B cell (primary cell): ENCODE results near the gene PHLDB2. TPM values are rescaled to one million over a fixed set of nuclear protein-coding genes. Genes with fewer than 3 reads are reported as not detected.

ENCODE experiments used
- ATAC-seq: fragments of 200-7000 bp; cut with Tn5 transposase; one replicate; pipeline ENCODE4 v1.10.0; 2021; ENCODE audit warnings: low read depth, mild to moderate bottlenecking, moderate number of reproducible peaks, moderate library complexity
- CTCF ChIA-PET: fragments of 350-600 bp; sonication (Branson Sonifier 250); formaldehyde crosslinking; loops from one replicate; lab custom pipeline; 2021; ENCODE audit warnings: antibody characterized with exemption, inconsistent platforms; lab: Charles Lee
- POLR2A ChIA-PET: fragments of 350-600 bp; sonication (Branson Sonifier 250); formaldehyde crosslinking; loops from one replicate; lab custom pipeline; 2021; ENCODE audit warnings: antibody characterized with exemption; lab: Charles Lee
- DNase-seq: peaks from one replicate; pipeline ENCODE4 v3.0.0; 2013
- H2AFZ ChIP-seq: 2 replicates; pipeline ENCODE4 v1.6.1; 2012; ENCODE audit warnings: mild to moderate bottlenecking, low read depth, low read length; ENCODE audit not compliant: insufficient read depth, poor library complexity, severe bottlenecking
- H3K27ac ChIP-seq, 2 donors: 1 replicate in 1 of 2; 2 replicates in 1 of 2; pipeline ENCODE4 v1.5.1; 2012 to 2013; ENCODE audit warnings: low read length in 2 of 2, mild to moderate bottlenecking in 2 of 2, moderate library complexity in 1 of 2
- H3K27me3 ChIP-seq, 4 experiments: fragments of 200-600 bp in 1 of 4; sonication (generic) in 1 of 4; replicated peaks in 1 of 4; 1 replicate in 2 of 4; 2 replicates in 2 of 4; pipeline versions ENCODE4 v1.6.1 to v1.7.0; 2013 to 2016; ENCODE audit warnings: low read length in 3 of 4, mild to moderate bottlenecking in 2 of 4, mixed read lengths in 1 of 4, moderate library complexity in 1 of 4; ENCODE audit not compliant: insufficient read depth in 4 of 4, control insufficient read depth in 3 of 4; ENCODE audit errors: control extremely low read depth in 1 of 4
- H3K36me3 ChIP-seq, 2 experiments: replicated peaks in 1 of 2; 1 replicate in 1 of 2; 2 replicates in 1 of 2; pipeline versions ENCODE4 v1.6.1 to v1.7.1; 2013; ENCODE audit warnings: low read length in 1 of 2; ENCODE audit not compliant: insufficient read depth in 2 of 2, control insufficient read depth in 1 of 2; ENCODE audit errors: control extremely low read depth in 1 of 2, extremely low read depth in 1 of 2
- H3K4me1 ChIP-seq, 2 donors: fragments of 200-600 bp in 1 of 2; sonication (generic) in 1 of 2; 1 replicate in 1 of 2; 2 replicates in 1 of 2; pipeline versions ENCODE4 v1.5.1 to v1.6.1; 2013 to 2017; ENCODE audit warnings: low read length in 2 of 2; ENCODE audit not compliant: control insufficient read depth in 2 of 2, insufficient read depth in 2 of 2
- H3K4me2 ChIP-seq: replicated peaks from 2 replicates; pipeline ENCODE3; 2012; ENCODE audit warnings: mild to moderate bottlenecking, low read depth, low read length; ENCODE audit not compliant: poor library complexity, severe bottlenecking
- H3K4me3 ChIP-seq, 5 experiments: fragments of 200-600 bp in 1 of 5; sonication (generic) in 1 of 5; 1 replicate in 3 of 5; 2 replicates in 2 of 5; pipeline versions ENCODE4 v1.5.1 to v1.7.0; 2011 to 2016; ENCODE audit warnings: low read length in 4 of 5, mild to moderate bottlenecking in 4 of 5, low read depth in 2 of 5, control low read depth in 1 of 5, moderate library complexity in 1 of 5; ENCODE audit not compliant: insufficient read depth in 1 of 5; ENCODE audit errors: control extremely low read depth in 1 of 5, extremely low read depth in 1 of 5
- H3K79me2 ChIP-seq: fragments of 200-600 bp; sonication (generic); one replicate; pipeline ENCODE4 v1.6.0; 2016; ENCODE audit warnings: low read length; ENCODE audit not compliant: control insufficient read depth, insufficient read depth
- H3K9ac ChIP-seq: fragments of 200-600 bp; sonication (generic); 2 replicates; pipeline ENCODE4 v1.6.1; 2017; ENCODE audit warnings: mild to moderate bottlenecking, low read length, moderate library complexity
- H3K9me3 ChIP-seq, 3 donors: one replicate each; pipeline versions ENCODE4 v1.6.1 to v1.7.1; 2013; ENCODE audit warnings: low read length in 2 of 3; ENCODE audit not compliant: control insufficient read depth in 2 of 3, insufficient read depth in 1 of 3; ENCODE audit errors: control extremely low read depth in 1 of 3
- H4K20me1 ChIP-seq: 2 replicates; pipeline ENCODE4 v1.6.0; 2012; ENCODE audit warnings: mild to moderate bottlenecking, low read length; ENCODE audit not compliant: insufficient read depth, control insufficient read depth, poor library complexity, severe bottlenecking
- H3K27ac Mint-ChIP-seq: one replicate; pipeline ENCODE4 v1.8.0; 2021; ENCODE audit warnings: mixed read lengths
- H3K27me3 Mint-ChIP-seq: one replicate; pipeline ENCODE4 v1.8.0; 2021; ENCODE audit warnings: mixed read lengths
- H3K4me1 Mint-ChIP-seq: one replicate; pipeline ENCODE4 v1.8.0; 2021; ENCODE audit warnings: mixed read lengths
- H3K4me3 Mint-ChIP-seq: one replicate; pipeline ENCODE4 v1.8.0; 2021; ENCODE audit warnings: mixed read lengths
- H3K9me3 Mint-ChIP-seq: one replicate; pipeline ENCODE4 v1.8.0; 2022; ENCODE audit warnings: mixed read lengths; ENCODE audit not compliant: insufficient read depth
- EZH2 ChIP-seq: IDR thresholded peaks from 2 replicates; pipeline ENCODE4 v1.6.1; 2012; ENCODE audit warnings: borderline replicate concordance, low read depth, mild to moderate bottlenecking, moderate library complexity, low read length; ENCODE audit not compliant: insufficient read depth, poor library complexity, severe bottlenecking
- WGBS: methylation state at CpG from one replicate; pipeline ENCODE4 v1.1.5; 2013; ENCODE audit warnings: missing lambda C conversion rate; ENCODE audit not compliant: insufficient coverage; 5-methylcytosine and 5-hydroxymethylcytosine counted together
- intact Hi-C: fragments of 100-400 bp; cut with micrococcal nuclease; formaldehyde crosslinking; loops from one replicate; pipeline ENCODE4 v1.10.0; 2022
- polyA plus RNA-seq: library from polyadenylated mRNA; depleted of rRNA; stranded (reverse); fragments of >200 nt; gene quantifications from 2 replicates; pipeline ENCODE4 v1.2.3, GENCODE V29; 2012
- total RNA-seq, 2 donors: library from RNA; stranded (reverse); fragments of 120-200 nt in 1 of 2; gene quantifications; 1 replicate in 1 of 2; 2 replicates in 1 of 2; pipeline versions ENCODE4 v1.2.3 to v1.2.4, GENCODE V29; 2013 to 2022
- TF ChIP-seq, protein P1 (sequence below): fragments of 200-600 bp; IDR thresholded peaks from one replicate; pipeline ENCODE4 v1.8.0; 2022; ENCODE audit warnings: antibody characterized with exemption, mild to moderate bottlenecking

The PHLDB2 gene
- total and polyA plus RNA-seq, 2 donors (not counting 1 experiment from before 2014, with no cell fraction given): 1.3 to 6.3 TPM

GRCh38 chr3:111963424-111963823 lies 104.4 kb downstream of the PHLDB2 start:
- ATAC-seq (no peak), DNase-seq (no peak)
- no peaks in the 10 kb centered on the region for H3K79me2 ChIP-seq
- H4K20me1 ChIP-seq: no peaks in the 10 kb centered on the region
- no peaks in the 10 kb centered on the region for H3K27me3 Mint-ChIP-seq
- no peak overlapping the region for H3K27ac ChIP-seq
- TF ChIP-seq EZH2: no peak
- TF ChIP-seq, protein P1, sequence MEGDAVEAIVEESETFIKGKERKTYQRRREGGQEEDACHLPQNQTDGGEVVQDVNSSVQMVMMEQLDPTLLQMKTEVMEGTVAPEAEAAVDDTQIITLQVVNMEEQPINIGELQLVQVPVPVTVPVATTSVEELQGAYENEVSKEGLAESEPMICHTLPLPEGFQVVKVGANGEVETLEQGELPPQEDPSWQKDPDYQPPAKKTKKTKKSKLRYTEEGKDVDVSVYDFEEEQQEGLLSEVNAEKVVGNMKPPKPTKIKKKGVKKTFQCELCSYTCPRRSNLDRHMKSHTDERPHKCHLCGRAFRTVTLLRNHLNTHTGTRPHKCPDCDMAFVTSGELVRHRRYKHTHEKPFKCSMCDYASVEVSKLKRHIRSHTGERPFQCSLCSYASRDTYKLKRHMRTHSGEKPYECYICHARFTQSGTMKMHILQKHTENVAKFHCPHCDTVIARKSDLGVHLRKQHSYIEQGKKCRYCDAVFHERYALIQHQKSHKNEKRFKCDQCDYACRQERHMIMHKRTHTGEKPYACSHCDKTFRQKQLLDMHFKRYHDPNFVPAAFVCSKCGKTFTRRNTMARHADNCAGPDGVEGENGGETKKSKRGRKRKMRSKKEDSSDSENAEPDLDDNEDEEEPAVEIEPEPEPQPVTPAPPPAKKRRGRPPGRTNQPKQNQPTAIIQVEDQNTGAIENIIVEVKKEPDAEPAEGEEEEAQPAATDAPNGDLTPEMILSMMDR: no peak
- H2AFZ ChIP-seq: no peak overlapping the region
- intact Hi-C loops: no loop called here
- no peaks in the 10 kb centered on the region for H3K27me3 ChIP-seq
- no peaks in the 10 kb centered on the region for H3K36me3 ChIP-seq
- H3K4me1 ChIP-seq: peaks cover 2 to 8% of the 10 kb centered on the region in 2 donors
- H3K4me3 ChIP-seq: no peak overlapping the region
- no peaks in the 10 kb centered on the region for H3K9me3 Mint-ChIP-seq
- no peak overlapping the region for H3K4me2 ChIP-seq
- no peak overlapping the region for H3K27ac Mint-ChIP-seq
- no peaks in the 10 kb centered on the region for H3K9me3 ChIP-seq
- H3K9ac ChIP-seq: no peak overlapping the region
- CTCF ChIA-PET: interaction anchor here (0.7 to 13.1 kb wide), 2 partner anchors 245 to 1880 kb away, joined by 3 to 366 read pairs; no protein-coding TSS in a partner anchor
- H3K4me3 Mint-ChIP-seq: no peak overlapping the region
- WGBS: no CpG with 5 or more reads among the region's 1 CpG
- POLR2A ChIA-PET: no interaction called here
- peaks cover 4% of the 10 kb centered on the region for H3K4me1 Mint-ChIP-seq

- Histone ChIP-seq H3K79me2 (no peaks in the 10 kb centered on the region), H2AFZ (no peak overlapping the region), H4K20me1 (no peaks in the 10 kb centered on the region), H3K9me3 (no peaks in the 10 kb centered on the region), H3K27ac (no peak overlapping the region), H3K4me3 (no peak overlapping the region), H3K36me3 (no peaks in the 10 kb centered on the region), H3K9ac (no peak overlapping the region), H3K4me2 (no peak overlapping the region), H3K27me3 (no peaks in the 10 kb centered on the region), H3K4me1 (peaks cover 2 to 8% of the 10 kb centered on the region in 2 donors)
- Mint-ChIP-seq H3K4me3 (no peak overlapping the region), H3K9me3 (no peaks in the 10 kb centered on the region), H3K27ac (no peak overlapping the region), H3K27me3 (no peaks in the 10 kb centered on the region), H3K4me1 (peaks cover 4% of the 10 kb centered on the region)
- WGBS: no CpG with 5 or more reads among the region's 2 CpGs
- no peak for TF ChIP-seq EZH2
- TF ChIP-seq, protein P1: no peak
- POLR2A ChIA-PET: no interaction called here
- intact Hi-C loops: loop anchor here (5.0 kb wide), 1 partner anchor 103 kb away; no protein-coding TSS in a partner anchor
- DNase-seq: no peak
- CTCF ChIA-PET: interaction anchor here (0.9 to 13.1 kb wide), 8 partner anchors 10 to 284 kb away, joined by 3 to 366 read pairs (median 5); partner anchors contain the start of gene ABHD10
- ATAC-seq: no peak
These were observed 106.4 kb downstream of the PHLDB2 start for GRCh38 chr3:111965484-111965883.
